GM12864 (cell line): Measurements from ENCODE around the gene MMP14.
"Not testable (repeated sequence)": the region's sequence is repeated elsewhere in the genome, so short reads cannot be mapped to it uniquely, and the experiment has no call there.

ENCODE experiments used
- DNase-seq: peaks from one replicate; pipeline ENCODE4 v3.0.0-alpha.2; 2011; ENCODE audit warnings: low read depth
- H3K4me3 ChIP-seq: 2 replicates; pipeline ENCODE4 v1.5.1; 2011; ENCODE audit warnings: mild to moderate bottlenecking, low read depth, low read length, control low read depth
- TF ChIP-seq, protein P1 (sequence below): IDR thresholded peaks from 2 replicates; pipeline ENCODE4 v1.5.1; 2011; ENCODE audit warnings: low read depth, mild to moderate bottlenecking, moderate library complexity, low read length, control low read depth, inconsistent platforms; ENCODE audit errors: missing control alignments

MMP14 gene

DNA sequence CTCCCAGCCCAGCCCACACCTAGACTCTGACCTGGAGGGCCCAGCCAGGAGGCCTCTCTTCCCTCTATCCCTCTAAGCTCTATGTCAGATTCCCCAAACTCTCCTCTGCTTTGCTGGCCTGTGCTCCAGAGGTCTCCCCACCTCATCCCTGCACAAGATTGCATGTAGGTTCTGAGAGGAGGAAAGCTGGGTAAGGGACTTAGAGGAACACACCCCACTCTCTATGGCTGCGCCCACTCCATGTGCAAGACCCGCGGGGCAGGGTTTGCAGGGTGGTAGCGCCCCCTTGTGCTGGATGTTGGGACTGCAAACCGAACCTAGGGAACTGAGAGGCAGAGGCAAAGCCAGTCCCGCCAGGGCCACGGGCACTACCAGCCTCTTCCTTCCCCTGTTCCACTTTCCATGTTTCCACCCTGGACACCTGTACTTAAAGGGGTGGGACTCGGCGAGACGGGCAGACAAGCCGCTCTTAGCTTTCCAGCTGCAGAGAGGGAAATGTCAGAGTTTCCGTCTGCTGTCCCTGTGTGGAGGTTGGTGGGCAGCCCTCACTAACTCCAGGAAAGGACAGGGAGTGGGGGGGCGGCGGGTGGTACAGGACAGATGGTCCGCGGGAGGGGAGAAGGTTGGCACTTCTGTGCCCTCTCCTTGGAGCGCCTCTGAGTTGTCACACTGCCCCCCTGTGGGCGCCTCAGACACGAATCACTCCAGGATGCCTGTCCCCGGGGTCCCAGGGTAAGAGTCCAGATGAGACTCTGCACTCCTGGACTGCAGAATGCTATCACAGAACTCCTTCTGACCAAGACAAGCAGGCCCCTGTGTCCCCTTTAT lies 16.8 kb downstream of the MMP14 start:
- peak; percentile 59 for DNase-seq
- TF ChIP-seq, protein P1, sequence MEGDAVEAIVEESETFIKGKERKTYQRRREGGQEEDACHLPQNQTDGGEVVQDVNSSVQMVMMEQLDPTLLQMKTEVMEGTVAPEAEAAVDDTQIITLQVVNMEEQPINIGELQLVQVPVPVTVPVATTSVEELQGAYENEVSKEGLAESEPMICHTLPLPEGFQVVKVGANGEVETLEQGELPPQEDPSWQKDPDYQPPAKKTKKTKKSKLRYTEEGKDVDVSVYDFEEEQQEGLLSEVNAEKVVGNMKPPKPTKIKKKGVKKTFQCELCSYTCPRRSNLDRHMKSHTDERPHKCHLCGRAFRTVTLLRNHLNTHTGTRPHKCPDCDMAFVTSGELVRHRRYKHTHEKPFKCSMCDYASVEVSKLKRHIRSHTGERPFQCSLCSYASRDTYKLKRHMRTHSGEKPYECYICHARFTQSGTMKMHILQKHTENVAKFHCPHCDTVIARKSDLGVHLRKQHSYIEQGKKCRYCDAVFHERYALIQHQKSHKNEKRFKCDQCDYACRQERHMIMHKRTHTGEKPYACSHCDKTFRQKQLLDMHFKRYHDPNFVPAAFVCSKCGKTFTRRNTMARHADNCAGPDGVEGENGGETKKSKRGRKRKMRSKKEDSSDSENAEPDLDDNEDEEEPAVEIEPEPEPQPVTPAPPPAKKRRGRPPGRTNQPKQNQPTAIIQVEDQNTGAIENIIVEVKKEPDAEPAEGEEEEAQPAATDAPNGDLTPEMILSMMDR: peak; percentile 90
- peak overlapping the region; percentile 58 for H3K4me3 ChIP-seq

DNA sequence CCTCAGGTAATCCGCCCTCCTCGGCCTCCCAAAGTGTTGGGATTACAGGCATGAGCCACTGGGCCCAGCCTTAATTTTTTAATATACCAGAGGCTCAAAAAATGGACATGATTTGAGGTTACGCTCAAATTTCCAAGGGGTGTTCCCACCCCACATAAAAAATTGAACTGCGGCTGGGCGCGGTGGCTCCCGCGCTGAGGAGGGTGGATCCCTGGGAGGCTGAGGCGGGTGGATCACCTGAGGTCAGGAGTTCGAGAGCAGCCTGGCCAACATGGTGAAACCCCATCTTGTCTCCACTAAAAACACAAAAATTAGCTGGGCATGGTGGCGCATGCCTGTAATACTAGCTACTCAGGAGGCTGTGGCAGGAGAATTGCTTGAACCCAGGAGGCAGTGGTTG lies 17.9 kb downstream of the MMP14 start:
- not testable (repeated sequence) for DNase-seq, H3K4me3 ChIP-seq

DNA sequence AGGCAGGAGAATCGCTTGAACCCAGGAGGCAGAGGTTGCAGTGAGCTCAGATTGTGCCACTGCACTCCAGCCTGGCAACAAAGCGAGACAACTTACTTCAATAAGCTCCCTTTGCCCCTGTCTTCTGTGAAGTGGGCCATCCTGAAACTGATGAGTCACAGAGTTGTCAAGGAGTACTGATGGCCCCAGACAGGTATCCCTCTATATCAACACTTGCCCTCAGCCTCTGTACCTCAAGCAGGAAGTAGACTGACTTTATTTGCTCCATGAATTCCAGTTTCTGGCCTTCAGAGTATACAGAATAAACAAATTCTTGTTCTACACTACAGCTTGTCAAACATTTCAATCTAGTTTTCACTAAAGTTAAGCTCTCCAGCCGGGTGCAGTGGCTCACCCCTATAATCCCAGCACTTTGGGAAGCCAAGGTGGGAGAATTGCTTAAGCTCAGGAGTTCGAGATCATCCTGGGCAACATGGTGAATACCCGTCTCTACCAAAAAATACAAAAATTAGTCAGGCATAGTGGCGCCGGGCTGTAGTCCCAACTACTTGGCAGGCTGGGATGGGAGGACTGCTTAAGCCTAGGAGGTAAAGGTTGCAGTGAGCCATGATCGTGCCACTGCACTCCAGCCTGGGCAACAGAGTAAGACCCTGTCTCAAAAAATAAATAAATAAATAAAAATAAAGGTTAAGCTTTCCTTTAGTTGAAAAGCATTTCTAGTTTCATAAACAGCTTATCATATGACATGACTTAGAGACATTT lies 18.8 kb downstream of the MMP14 start:
- TF ChIP-seq, protein P1: no peak
- no peak for DNase-seq

DNA sequence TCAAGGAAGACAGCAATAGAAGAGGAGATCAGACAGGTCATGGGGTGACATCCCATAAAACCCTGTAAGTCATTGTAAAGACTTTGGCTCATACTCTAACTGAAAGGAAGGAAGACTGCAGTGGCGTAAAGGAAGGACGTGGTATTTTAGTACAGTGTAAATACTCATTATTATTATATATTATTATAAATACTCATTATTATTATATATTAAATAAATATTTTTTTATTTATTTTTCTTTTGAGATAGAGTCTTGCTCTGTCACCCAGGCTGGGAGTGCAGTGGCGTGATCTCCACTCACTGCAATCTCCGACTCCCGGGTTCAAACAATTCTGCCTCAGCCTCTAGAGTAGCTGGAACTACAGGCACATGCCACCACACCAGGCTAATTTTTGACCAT lies 20.0 kb downstream of the MMP14 start:
- no peak for DNase-seq
- no peak overlapping the region for H3K4me3 ChIP-seq
- TF ChIP-seq, protein P1: no peak

More for the DNA sequence above, 18.8 kb downstream of the MMP14 start:
- no peak overlapping the region for H3K4me3 ChIP-seq

DNA sequence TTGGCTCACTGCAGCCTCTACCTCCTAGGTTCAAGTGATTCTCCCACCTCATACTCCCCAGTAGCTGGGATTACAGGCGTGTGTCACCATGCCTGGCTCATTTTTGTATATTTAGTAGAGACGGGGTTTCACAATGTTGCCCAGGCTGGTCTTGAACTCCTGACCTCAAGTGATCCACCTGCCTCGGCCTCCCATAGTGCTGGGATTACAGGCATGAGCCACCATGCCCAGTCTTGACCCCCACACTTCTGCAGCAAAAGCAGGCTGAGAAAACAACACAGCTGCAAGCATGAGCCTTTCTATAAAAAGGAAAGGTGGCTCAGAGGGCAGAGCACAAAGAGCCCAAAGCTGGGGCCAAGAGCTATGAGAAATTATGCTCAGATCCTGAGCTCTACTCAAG lies 24.0 kb downstream of the MMP14 start:
- H3K4me3 ChIP-seq, DNase-seq: not testable (repeated sequence)

DNA sequence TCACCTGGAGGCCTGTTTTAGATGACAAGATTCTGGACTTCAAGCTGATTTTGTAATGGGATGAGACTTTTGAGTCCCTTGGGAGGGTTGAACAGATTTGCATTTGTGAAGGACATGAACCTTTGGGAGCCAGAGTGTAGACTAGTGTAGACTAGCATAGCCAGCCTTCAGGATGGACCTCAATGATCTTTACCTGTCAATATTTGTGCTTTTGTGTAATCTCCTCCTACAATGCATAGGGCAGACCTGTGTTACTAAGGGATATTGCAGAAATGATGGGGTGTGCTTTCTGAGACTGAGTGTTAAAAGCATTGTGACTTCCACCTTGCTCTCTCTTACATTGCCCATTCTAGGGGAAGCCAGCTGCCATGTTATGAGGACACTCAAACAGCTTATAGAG lies 25.3 kb downstream of the MMP14 start:
- TF ChIP-seq, protein P1: no peak
- no peak overlapping the region for H3K4me3 ChIP-seq
- DNase-seq: no peak

DNA sequence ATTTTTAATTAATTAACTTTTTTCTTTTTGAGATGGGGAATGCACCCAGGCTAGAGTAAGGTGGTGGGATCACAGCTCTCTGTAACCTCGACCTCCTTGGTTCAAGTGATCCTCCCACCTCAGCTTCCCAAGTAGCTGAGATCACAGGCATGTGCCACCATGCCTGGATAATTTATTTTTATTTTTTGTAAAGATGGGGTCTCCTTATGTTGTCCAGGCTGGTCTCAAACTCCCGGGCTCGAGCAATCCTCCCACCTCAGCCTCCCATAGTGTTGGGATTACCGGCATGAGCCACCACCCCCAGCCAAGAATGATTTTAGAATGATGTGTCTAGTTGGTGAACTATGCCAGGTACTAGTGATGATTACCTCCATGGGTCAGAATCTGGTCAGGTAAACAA lies 28.6 kb downstream of the MMP14 start:
- H3K4me3 ChIP-seq: no peak overlapping the region
- no peak for DNase-seq
- TF ChIP-seq, protein P1: no peak
